GM12874 (cell line): ENCODE data around the gene MMP23B.

ENCODE experiments used
- TF ChIP-seq, protein P1 (sequence below): IDR thresholded peaks from 2 replicates; pipeline ENCODE4 v1.5.1; 2011; ENCODE audit warnings: low read depth, mild to moderate bottlenecking, control low read depth, low read length, moderate library complexity; ENCODE audit not compliant: insufficient read depth

The MMP23B gene

GRCh38 chr1:1664941-1665814, 33.2 kb downstream of the MMP23B start:
- TF ChIP-seq, protein P1, sequence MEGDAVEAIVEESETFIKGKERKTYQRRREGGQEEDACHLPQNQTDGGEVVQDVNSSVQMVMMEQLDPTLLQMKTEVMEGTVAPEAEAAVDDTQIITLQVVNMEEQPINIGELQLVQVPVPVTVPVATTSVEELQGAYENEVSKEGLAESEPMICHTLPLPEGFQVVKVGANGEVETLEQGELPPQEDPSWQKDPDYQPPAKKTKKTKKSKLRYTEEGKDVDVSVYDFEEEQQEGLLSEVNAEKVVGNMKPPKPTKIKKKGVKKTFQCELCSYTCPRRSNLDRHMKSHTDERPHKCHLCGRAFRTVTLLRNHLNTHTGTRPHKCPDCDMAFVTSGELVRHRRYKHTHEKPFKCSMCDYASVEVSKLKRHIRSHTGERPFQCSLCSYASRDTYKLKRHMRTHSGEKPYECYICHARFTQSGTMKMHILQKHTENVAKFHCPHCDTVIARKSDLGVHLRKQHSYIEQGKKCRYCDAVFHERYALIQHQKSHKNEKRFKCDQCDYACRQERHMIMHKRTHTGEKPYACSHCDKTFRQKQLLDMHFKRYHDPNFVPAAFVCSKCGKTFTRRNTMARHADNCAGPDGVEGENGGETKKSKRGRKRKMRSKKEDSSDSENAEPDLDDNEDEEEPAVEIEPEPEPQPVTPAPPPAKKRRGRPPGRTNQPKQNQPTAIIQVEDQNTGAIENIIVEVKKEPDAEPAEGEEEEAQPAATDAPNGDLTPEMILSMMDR: no peak

- TF ChIP-seq, protein P1: peak; percentile 69
Measured at GRCh38 chr1:1665815-1666251, 33.9 kb downstream of the MMP23B start.

GRCh38 chr1:1666526-1666925, 34.6 kb downstream of the MMP23B start:
- TF ChIP-seq, protein P1: no peak

- TF ChIP-seq, protein P1: no peak
Measured at GRCh38 chr1:1669468-1670440, 37.8 kb downstream of the MMP23B start.

- TF ChIP-seq, protein P1: no peak
Measured at GRCh38 chr1:1670866-1671265, 38.9 kb downstream of the MMP23B start.

GRCh38 chr1:1671365-1672119, 39.6 kb downstream of the MMP23B start:
- TF ChIP-seq, protein P1: no peak
